Stimulated activated CD8-positive, alpha-beta memory T cell treated with anti-CD3 and anti-CD28 coated beads, Interleukin-15, amount 100 ng/mL, for 4 hours (primary cell): ENCODE results near the gene AURKA.
"Not testable (repeated sequence)": the region's sequence is repeated elsewhere in the genome, so short reads cannot be mapped to it uniquely, and the experiment has no call there.

Experiments used
- DNase-seq, 2 donors: peaks; one replicate each; pipeline ENCODE4 v3.0.0-alpha.2; 2020; ENCODE audit warnings: low read depth in 2 of 2

Gene AURKA

GRCh38 chr20:56391596-56392131 is 351 bp downstream of the AURKA start:
- no peak for DNase-seq

GRCh38 chr20:56391037-56391436 is 978 bp downstream of the AURKA start:
- DNase-seq, result no peak

DNA sequence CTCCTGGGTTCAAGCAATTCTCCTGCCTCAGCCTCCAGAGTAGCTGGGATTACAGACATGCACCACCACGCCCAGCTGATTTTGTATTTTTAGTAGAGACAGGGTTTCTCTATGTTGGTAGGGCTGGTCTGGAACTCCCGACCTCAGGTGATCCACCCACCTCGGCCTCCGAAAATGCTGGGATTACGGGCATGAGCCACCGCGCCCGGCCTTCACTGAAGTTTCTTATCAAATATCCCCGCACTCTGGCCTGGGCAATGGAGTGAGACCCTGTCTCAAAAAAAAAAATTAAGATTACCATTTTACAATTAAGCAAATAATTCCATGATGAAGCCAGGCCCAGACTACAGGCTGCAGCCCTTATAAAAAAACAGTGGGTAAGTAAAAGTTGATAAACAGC is 1.6 kb downstream of the AURKA start:
- not testable (repeated sequence) for DNase-seq

GRCh38 chr20:56389807-56390206 is 2.2 kb downstream of the AURKA start:
- DNase-seq, result no peak

GRCh38 chr20:56388882-56389281 is 3.1 kb downstream of the AURKA start:
- no peak for DNase-seq

DNA sequence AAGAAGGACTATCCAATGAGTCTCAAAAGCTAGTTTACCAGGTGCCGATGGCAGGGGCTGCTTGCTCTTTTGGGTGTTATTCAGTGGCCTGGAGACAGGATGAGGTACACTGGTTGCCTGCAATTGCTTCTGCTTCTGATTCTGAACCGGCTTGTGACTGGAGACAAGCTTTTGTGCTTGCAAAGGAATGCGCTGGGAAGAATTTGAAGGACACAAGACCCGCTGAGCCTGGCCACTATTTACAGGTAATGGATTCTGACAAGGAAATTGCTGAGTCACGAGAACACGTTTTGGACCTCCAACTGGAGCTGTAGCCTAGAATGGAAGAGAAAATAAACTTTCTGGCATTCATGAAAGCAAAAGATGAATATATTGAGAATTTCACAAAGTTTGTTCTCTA is 5.8 kb downstream of the AURKA start:
- no peak for DNase-seq

GRCh38 chr20:56385130-56385529 is 6.9 kb downstream of the AURKA start:
- DNase-seq, result no peak

GRCh38 chr20:56383334-56383733 is 8.7 kb downstream of the AURKA start:
- no peak for DNase-seq

DNA sequence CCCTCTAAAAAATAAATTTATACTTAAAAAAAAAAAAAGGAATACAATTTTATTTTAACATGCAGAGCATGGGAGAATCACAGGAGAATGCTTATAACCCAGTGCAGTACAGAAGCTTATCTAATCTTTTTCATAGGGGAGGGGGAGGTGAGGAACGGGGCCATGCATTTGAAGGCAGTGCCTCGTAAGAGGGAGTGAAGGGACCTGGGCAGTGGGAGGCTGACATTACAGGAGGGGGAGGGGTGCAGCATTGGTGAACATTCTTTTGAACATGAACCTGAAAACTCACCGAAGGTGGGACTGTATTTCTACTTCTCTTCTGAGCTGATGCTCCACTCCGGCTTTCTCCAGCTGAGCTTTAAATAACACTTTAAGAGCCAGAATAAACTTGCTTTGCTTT is 9.3 kb downstream of the AURKA start:
- no peak for DNase-seq

DNA sequence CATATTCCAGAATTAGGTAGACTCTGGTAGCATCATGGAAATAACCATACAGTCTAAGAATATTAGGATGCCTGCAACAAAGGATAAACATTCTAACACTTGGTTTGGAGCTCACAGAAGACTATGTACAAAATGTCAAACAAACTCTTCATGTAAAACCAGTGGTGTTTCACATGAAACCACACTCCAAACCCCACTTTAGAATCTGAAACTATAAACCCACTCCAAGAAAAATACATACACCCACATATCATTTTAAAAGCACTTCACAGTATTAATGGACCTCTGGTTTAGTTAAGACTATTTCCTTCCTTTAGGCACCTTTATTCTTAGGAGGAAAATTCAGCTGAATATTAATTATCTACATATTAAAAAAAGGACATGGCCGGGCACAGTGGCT is 10.5 kb downstream of the AURKA start:
- no peak for DNase-seq

DNA sequence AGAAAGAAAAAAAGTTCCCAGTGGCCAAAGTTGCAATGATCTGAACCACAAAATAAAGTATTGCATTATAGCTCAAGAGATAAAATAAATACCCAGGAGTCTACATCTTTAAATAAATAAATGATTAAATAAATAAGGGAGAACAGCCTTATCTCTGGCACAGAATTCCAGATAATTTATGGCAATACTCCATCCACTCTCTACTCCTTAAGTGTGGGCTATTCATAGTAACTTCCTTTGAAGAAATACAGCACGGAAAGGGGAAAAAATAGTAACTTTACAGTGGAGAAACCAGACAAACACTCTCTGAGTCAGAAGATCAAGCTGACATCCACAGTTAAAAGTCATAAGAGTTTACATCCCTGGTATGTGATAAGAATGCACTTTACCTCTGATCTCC is 11.6 kb downstream of the AURKA start:
- no peak for DNase-seq

- no peak for DNase-seq
Observed at GRCh38 chr20:56378386-56378785, 13.6 kb downstream of the AURKA start.

- no peak for DNase-seq
Observed at GRCh38 chr20:56376331-56376730, 15.7 kb downstream of the AURKA start.

DNA sequence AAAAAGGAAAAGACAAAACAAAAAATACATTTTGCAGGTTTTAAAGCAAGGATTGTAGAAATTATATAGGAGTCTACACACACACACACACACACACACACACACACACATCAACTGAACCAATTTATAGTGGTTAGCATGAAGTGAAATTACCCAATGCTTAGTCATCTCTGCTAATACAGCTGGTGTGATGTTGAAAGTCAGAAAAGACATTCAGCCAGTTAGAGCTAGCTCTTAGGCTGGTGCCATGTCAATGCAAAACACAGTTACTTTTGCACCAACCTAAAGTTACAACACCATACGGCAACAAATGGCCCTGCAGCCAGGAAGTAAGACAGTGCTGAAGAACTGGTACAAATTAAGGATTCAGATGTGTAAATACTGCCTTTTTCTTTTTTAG is 18.1 kb downstream of the AURKA start:
- no peak for DNase-seq

DNA sequence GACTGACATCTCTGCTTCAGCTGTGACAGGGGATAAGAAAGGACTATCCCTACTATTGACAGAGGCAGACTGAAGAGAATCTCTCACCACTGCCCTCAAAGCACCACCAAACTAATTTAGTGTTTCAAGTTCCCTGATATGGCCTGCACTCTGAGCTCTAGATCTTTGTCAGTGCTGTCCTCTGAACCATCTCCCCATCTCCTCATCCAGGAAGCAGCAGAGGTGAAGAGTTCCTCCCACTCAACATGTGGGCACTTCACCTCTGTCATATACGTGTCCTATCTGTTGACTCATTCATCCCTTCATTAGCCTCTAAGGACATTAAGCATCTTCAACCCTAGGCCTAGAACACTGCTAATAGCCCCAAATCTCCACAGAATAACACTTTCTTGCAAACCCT is 19.2 kb downstream of the AURKA start:
- DNase-seq, result no peak

GRCh38 chr20:56371977-56372376 is 20.0 kb downstream of the AURKA start:
- DNase-seq, result no peak

- no peak for DNase-seq
Observed at GRCh38 chr20:56369179-56369578, 22.8 kb downstream of the AURKA start.

- no peak for DNase-seq
Observed at GRCh38 chr20:56368351-56369134, 23.5 kb downstream of the AURKA start.

DNA sequence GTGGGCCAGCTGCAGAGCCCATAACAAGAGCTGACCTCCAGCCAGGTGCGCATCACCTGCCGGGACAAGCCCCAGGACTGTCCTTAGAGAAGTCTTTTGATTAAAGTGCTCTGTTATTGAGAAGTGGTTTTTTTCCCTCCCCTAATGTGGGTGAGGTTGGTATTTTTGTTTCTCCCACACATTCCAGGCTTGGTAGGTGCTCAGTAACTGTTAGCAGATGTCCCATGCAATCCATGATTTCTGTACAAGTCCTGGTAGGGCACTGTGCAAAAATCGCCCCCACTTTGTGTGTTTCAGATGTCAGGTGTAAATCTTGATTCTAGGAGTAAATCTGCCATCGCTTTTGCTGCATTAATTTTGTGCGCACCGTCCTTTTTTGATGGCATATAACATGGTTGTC is 28.5 kb downstream of the AURKA start:
- no peak for DNase-seq

DNA sequence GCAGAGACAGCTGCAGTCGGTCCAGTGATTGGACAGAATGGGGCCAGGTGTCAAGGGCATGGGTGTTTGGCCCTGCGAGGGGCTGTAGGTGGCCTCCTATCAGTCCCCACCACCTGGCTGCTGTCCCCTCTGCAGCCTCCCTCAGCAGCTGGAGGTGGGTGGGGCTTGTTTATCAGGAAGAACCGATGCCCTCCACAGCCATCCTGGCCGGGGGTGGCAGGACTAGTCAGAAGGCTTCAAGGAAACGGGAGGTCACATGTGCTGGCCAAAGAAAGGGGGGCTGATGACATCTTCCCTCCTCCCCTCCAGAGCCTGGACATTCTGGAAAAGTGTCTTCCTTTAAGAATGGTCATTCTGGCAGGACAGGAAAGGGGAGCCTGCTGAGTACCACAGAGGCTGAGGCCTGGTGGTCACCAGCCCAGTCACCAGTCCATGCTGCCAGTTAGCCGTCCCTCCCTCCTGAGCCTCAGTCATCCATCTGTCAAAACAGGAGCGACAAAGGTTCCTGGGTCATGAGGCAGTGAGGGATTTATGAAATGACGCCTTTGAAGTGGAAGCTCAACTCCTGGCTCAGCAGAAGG is 29.1 kb downstream of the AURKA start:
- no peak for DNase-seq

DNA sequence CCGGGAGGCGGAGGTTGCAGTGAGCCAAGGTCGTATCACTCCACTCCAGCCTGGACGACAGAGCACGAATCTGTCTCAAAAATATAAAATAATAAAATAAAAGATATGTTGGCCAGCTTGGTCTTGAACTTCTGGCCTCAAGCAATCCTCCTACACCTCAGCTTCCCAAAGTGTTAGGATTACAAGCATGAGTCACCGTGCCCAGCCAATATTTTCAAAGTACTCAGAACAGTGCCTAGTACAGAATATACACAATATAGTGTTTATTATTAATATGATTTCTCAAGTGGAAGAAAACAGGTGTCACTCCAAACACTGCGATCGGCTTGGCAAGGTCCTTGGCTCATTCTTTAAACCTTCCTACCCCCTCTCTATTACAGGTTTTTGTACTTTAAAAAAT is 30.1 kb downstream of the AURKA start:
- no peak for DNase-seq

GRCh38 chr20:56360908-56361205 is 31.2 kb downstream of the AURKA start:
- DNase-seq, result no peak

- no peak for DNase-seq
Observed at GRCh38 chr20:56360133-56360907, 31.7 kb downstream of the AURKA start.
